RWPE1 (cell line): ENCODE measurements around the gene PLXNC1.

Source experiments
- CTCF ChIA-PET: fragments of 350-600 bp; sonication (Branson Sonifier 250); formaldehyde crosslinking; extraction: SDS; loops from one replicate; lab custom pipeline; 2021; lab: Yijun Ruan, JAX
- POLR2A ChIA-PET: fragments of 400-600 bp; formaldehyde crosslinking; extraction: SDS; loops from one replicate; lab custom pipeline; 2020; ENCODE audit warnings: antibody characterized with exemption; ENCODE audit not compliant: low non-redundant PET; lab: Yijun Ruan, JAX
- DNase-seq: peaks from one replicate; pipeline ENCODE4 v3.0.0; 2012; ENCODE audit warnings: low spot score
- H3K27ac ChIP-seq: fragments of 450-650 bp; 2 replicates; pipeline ENCODE4 v1.5.1; 2017
- TF ChIP-seq, protein P1 (sequence below): fragments of 450-650 bp; conservative IDR thresholded peaks from 2 replicates; pipeline ENCODE4 v1.5.1; 2017; ENCODE audit warnings: low read depth, mild to moderate bottlenecking

PLXNC1 gene

GRCh38 chr12:94140556-94140955, 7.8 kb upstream of the PLXNC1 start:
- no peak overlapping the region for H3K27ac ChIP-seq
- POLR2A ChIA-PET: no interaction called here
- TF ChIP-seq, protein P1, sequence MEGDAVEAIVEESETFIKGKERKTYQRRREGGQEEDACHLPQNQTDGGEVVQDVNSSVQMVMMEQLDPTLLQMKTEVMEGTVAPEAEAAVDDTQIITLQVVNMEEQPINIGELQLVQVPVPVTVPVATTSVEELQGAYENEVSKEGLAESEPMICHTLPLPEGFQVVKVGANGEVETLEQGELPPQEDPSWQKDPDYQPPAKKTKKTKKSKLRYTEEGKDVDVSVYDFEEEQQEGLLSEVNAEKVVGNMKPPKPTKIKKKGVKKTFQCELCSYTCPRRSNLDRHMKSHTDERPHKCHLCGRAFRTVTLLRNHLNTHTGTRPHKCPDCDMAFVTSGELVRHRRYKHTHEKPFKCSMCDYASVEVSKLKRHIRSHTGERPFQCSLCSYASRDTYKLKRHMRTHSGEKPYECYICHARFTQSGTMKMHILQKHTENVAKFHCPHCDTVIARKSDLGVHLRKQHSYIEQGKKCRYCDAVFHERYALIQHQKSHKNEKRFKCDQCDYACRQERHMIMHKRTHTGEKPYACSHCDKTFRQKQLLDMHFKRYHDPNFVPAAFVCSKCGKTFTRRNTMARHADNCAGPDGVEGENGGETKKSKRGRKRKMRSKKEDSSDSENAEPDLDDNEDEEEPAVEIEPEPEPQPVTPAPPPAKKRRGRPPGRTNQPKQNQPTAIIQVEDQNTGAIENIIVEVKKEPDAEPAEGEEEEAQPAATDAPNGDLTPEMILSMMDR: no peak
- DNase-seq: no peak
- CTCF ChIA-PET: interaction anchor here (0.6 kb wide), 1 partner anchor 931 kb away, joined by 5 read pairs; no protein-coding TSS in a partner anchor

GRCh38 chr12:94141004-94141764, 7.2 kb upstream of the PLXNC1 start:
- POLR2A ChIA-PET: no interaction called here
- CTCF ChIA-PET: interaction anchor here (0.6 kb wide), 1 partner anchor 931 kb away, joined by 5 read pairs; no protein-coding TSS in a partner anchor
- DNase-seq: no peak
- TF ChIP-seq, protein P1: no peak
- no peak overlapping the region for H3K27ac ChIP-seq

DNA sequence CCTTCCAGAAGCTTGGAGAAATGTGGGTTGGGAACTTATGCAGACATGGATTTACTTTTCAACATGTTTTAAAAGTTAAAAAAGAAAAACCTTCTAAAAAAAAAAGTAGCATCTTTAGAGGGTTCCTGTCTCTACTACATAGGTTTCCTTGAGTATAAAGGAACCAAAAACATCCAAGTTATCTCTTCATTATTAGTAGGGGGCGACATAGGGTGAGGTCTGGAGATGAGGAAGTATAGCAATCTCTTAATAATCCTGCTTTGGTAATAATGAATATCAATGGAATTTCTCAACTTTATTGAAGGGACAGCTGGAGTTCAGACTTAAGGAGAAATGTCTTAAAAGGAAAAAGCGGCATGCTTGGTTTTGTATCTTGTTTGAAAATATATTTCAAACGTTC, 6.5 kb upstream of the PLXNC1 start:
- DNase-seq: no peak
- POLR2A ChIA-PET: no interaction called here
- no peak overlapping the region for H3K27ac ChIP-seq
- TF ChIP-seq, protein P1: no peak
- CTCF ChIA-PET: interaction anchor here (0.7 kb wide), 1 partner anchor 643 kb away, joined by 6 read pairs; no protein-coding TSS in a partner anchor

GRCh38 chr12:94143438-94143837, 4.9 kb upstream of the PLXNC1 start:
- ChIA-PET CTCF (interaction anchor here (0.5 to 0.9 kb wide), 2 partner anchors 9 to 72 kb away, joined by 3 to 5 read pairs; no protein-coding TSS in a partner anchor), POLR2A (no interaction called here)
- DNase-seq: no peak
- H3K27ac ChIP-seq: no peak overlapping the region
- TF ChIP-seq, protein P1: no peak

GRCh38 chr12:94143951-94144350, 4.4 kb upstream of the PLXNC1 start:
- TF ChIP-seq, protein P1: no peak
- DNase-seq: no peak
- no peak overlapping the region for H3K27ac ChIP-seq
- CTCF ChIA-PET: interaction anchor here (0.5 to 0.9 kb wide), 2 partner anchors 9 to 71 kb away, joined by 3 to 5 read pairs; no protein-coding TSS in a partner anchor
- POLR2A ChIA-PET: no interaction called here

DNA sequence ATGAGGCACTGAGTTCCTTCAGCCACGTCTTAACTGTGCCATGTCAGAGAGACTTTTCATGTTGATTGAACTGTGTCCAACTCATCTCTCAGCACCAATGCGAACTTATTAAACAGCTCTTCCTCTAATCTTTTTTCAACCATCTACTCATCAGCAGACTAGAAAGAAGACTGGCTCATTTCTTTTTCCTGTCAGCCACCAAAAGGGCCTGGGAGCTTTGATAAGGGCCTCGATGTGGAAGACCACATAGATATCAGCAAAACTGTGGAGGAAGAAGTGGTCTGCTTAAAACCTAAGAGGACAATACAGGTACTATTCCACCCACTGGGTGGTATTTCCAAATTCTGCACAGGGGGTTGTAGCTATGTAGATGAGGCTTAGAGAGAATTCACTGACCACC, 3.6 kb upstream of the PLXNC1 start:
- POLR2A ChIA-PET: no interaction called here
- no peak overlapping the region for H3K27ac ChIP-seq
- TF ChIP-seq, protein P1: no peak
- DNase-seq: no peak
- CTCF ChIA-PET: no interaction called here
